ENCODE results near the gene CD276.

- TF ChIP-seq, protein P1, sequence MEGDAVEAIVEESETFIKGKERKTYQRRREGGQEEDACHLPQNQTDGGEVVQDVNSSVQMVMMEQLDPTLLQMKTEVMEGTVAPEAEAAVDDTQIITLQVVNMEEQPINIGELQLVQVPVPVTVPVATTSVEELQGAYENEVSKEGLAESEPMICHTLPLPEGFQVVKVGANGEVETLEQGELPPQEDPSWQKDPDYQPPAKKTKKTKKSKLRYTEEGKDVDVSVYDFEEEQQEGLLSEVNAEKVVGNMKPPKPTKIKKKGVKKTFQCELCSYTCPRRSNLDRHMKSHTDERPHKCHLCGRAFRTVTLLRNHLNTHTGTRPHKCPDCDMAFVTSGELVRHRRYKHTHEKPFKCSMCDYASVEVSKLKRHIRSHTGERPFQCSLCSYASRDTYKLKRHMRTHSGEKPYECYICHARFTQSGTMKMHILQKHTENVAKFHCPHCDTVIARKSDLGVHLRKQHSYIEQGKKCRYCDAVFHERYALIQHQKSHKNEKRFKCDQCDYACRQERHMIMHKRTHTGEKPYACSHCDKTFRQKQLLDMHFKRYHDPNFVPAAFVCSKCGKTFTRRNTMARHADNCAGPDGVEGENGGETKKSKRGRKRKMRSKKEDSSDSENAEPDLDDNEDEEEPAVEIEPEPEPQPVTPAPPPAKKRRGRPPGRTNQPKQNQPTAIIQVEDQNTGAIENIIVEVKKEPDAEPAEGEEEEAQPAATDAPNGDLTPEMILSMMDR (IDR thresholded peaks at IDR 0.05) = no peak
- TF ChIP-seq POLR2A (IDR thresholded peaks at IDR 0.05) = no peak
Measured at GRCh38 chr15:73682600-73683090, 1.5 kb upstream of the CD276 start.
